ENCODE data around the gene SPI1.
"Not testable (repeated sequence)": the region's sequence is repeated elsewhere in the genome, so short reads cannot be mapped to it uniquely, and the experiment has no call there.

Gene SPI1

DNA sequence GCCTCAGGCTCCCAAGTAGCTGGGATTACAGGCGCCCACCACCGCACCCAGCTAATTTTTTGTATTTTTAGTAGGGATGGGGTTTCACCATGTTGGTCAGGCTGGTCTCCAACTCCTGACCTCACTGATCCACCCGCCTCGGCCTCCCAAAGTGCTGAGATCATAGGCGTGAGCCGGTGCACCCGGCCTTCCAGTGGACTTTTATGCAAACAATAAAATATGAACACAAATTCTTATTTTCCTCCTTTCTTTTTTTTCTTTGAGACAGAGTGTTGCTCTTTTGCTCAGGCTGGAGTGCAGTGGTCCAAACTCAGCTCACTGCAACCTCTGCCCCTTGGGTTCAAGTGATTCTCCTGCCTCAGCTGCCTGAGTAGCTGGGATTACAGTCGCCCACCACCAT, 61.8 kb downstream of the SPI1 start:
- DNase-seq, result not testable (repeated sequence)

DNA sequence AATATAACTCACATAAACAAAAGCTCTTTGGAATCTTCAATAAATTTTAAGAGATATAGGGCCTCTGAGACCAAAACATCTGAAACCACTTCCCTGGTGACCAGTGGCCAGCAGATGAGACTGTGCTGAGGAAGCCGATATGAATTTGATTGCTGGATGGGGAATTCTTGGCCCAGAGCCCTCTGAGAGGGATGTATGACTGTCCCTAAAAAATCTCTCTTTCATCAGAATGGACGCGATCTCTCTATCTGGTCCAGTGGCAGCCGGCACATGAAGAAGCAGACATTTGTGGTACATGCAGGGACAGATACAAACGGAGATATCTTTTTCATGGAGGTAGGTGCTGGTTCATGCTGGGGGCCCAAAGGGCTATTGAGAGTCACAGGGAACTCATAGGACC, 63.4 kb downstream of the SPI1 start:
- no peak for DNase-seq

DNA sequence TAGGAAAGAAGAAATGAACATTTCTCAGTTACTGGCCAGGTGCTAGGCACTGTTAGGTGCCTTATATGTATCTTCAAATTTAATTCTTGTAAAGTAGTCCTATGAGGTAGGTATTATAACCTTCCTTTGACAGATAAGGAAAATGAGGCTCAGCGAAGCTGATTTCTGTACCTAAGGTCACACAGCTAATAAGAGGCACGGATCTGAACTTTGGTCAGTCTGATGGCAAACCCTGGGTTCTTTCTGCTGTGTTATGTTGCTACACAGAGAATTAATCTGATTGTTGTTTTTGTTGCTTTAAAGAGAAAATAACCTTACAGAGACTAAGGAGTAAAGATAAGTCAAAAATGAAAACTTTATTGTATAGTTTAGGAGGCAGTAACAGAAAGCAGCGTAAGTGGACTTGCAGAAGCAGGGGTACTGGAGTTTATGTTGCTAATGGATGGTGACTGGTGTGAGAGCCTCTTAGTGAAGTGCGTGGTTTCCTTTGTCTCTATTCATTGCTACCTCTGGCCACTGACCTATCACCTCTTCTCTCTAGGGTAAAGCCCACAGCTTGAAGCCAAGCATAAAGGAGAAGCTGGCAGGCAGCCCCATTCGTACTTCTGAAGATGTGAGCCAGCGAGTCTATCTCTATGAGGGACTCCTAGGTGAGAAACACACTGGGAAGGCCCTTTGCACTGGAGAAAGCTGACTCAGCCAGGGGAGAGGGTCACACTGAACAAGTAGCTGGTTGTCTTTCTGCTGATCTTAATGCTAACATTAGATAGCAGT, 70.1 kb downstream of the SPI1 start:
- DNase-seq, result no peak

DNA sequence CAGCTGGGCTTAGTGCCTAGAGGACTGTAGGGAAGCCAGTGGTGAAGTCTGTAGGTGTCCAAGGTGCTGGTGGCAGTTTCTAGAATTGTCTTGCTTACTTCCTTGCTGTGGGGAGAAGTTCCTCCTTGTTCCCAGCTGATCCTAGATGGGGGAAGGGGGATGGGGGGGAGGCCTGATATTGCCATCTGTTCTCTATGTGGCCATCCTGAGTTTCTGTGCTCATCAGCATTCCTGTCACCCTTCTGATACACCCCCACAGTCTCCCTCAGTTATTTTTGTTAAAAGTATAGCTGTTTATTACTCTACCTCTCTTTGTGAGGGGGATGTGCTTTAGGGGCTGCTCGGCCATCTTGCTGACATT, 71.9 kb downstream of the SPI1 start:
- DNase-seq, result no peak

DNA sequence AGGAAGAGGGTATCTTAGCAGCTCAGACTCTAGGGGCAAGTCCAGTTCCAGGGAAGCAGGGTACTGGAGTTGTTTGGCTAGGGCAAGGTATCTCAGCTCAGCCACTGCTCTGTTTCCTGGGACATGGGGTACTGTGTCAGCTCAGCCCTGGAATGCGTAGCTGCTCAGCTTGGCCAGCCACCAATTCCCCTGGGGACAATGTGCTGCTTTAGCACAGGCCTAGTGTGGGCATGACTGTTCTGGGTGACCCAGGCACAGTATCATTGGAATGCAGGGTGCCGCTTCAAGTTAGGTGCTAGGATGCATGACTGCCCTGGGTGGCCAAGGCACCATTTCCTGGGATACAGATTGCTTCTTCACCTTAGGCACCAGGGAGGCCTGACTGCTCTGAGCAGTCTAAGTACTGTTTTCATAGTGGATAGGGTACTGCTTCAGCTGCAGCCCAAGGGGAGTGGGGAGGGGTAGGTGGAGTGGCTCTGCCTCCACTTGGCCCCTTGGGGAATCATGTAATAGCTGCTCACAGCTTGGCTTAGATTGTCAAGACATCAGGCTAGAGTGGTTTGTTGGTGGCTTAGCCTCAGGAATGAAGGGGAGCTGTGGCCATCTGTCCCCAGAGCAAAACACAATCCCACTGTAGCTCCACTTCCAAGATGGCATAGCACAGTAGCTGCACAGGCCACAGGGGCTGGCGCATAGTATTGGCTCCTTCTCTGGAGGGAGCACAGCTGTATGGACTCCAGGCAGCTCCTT, 72.4 kb downstream of the SPI1 start:
- DNase-seq, result no peak
